Measurements from ENCODE around the gene C3orf33. TPM values are rescaled to one million over a fixed set of nuclear protein-coding genes. Genes with fewer than 3 reads are reported as not detected.
A peak's percentile ranks its signal among the peaks of the same experiment; 100 is the strongest.

Gene C3orf33
- total and polyA plus RNA-seq, 2 of the 13 experiments (the other 11 are each of a cell fraction or from before 2014, with no cell fraction given), result 9.2 to 12.6 TPM

GRCh38 chr3:155757577-155757976 is 48.5 kb downstream of the C3orf33 start:
- Histone ChIP-seq H3K4me3 (replicated peaks in 1 of 3; ENCODE audit: insufficient read depth in 1 of 3, low read depth in 2 of 3, low read length in 3 of 3) (no peak overlapping the region), H3K4me1 (ENCODE audit: insufficient read depth, low read length) (no peaks in the 10 kb centered on the region), H3K27me3 (ENCODE audit: control insufficient read depth in 1 of 2, insufficient read depth in 2 of 2, low read length in 2 of 2) (no peaks in the 10 kb centered on the region), H3K36me3 (replicated peaks in 1 of 2; ENCODE audit: control insufficient read depth in 1 of 2, insufficient read depth in 2 of 2, low read length in 2 of 2) (no peaks in the 10 kb centered on the region; a peak in 1 of 5 replicates), H3K4me2 (ENCODE audit: low read depth, low read length) (no peak overlapping the region), H3K9me3 (ENCODE audit: low read length) (no peaks in the 10 kb centered on the region), H3K27ac (ENCODE audit: extremely low read length, insufficient read depth, low read length) (no peak overlapping the region), H2AFZ (ENCODE audit: low read length) (no peak overlapping the region), H4K20me1 (ENCODE audit: insufficient read depth, low read length) (no peaks in the 10 kb centered on the region), H3K79me2 (ENCODE audit: insufficient read depth, low read length) (no peaks in the 10 kb centered on the region), H3K9ac (ENCODE audit: insufficient read depth, low read depth, low read length) (no peak overlapping the region)
- no TSS peak for BruUV-seq (replicated peaks)
- ATAC-seq (no peak), DNase-seq (ENCODE audit: low spot score) (no peak), FAIRE-seq (no peak)
- in situ Hi-C loops (cut with HindIII; ENCODE audit: extremely low pct_ligation_motif_present, low pct_unique_long_range_greater_than_20kb) (no loop called here), intact Hi-C loops (cut with micrococcal nuclease; ENCODE audit: unreplicated experiment) (no loop called here)
- WGBS (ENCODE audit: low lambda C conversion rate), result 82% methylated on average over 7 of the region's 7 CpGs
- TF ChIP-seq MED13 (CRISPR knock-in tag; IDR thresholded peaks at IDR 0.05), result no peak
- TF ChIP-seq ZNF816 (CRISPR knock-in tag; IDR thresholded peaks at IDR 0.05; ENCODE audit: borderline replicate concordance), result no peak
- no peak for TF ChIP-seq LBX2 (CRISPR knock-in tag; IDR thresholded peaks at IDR 0.05; ENCODE audit: borderline replicate concordance)
- TF ChIP-seq SP5 (CRISPR knock-in tag; IDR thresholded peaks at IDR 0.05; ENCODE audit: borderline replicate concordance, low read depth), result no peak
- no peak for TF ChIP-seq RAD21 (CRISPR knock-in tag; IDR thresholded peaks at IDR 0.05)
- CTCF ChIA-PET (ENCODE audit: low intra/inter-chr PET ratio, low total read pairs), result no interaction called here
- POLR2A ChIA-PET, result interaction anchor here (0.7 kb wide), 1 partner anchor 9 kb away, joined by 3 read pairs; no protein-coding TSS in a partner anchor

GRCh38 chr3:155753038-155753639 is 52.9 kb downstream of the C3orf33 start:
- BruUV-seq (replicated peaks), result no TSS peak
- no peak overlapping the region for H3K9ac ChIP-seq (ENCODE audit: insufficient read depth, low read depth, low read length)
- peaks cover 19% of the 10 kb centered on the region for H3K4me1 ChIP-seq (ENCODE audit: insufficient read depth, low read length)
- no peaks in the 10 kb centered on the region for H3K36me3 ChIP-seq (replicated peaks in 1 of 2; ENCODE audit: control insufficient read depth in 1 of 2, insufficient read depth in 2 of 2, low read length in 2 of 2)
- ChIA-PET POLR2A (no interaction called here), CTCF (ENCODE audit: low intra/inter-chr PET ratio, low total read pairs) (interaction anchor here (0.8 kb wide), 1 partner anchor 107 kb away, joined by 4 read pairs; no protein-coding TSS in a partner anchor)
- no peaks in the 10 kb centered on the region for H3K9me3 ChIP-seq (ENCODE audit: low read length)
- no peak overlapping the region for H3K4me2 ChIP-seq (ENCODE audit: low read depth, low read length)
- TF ChIP-seq FOXA3 (CRISPR knock-in tag; IDR thresholded peaks at IDR 0.05) (peak; percentile 32; the same call in 1 of the 2 replicates), CTCF (CRISPR knock-in tag; IDR thresholded peaks at IDR 0.05) (peak; percentile 61), STAG1 (CRISPR knock-in tag; IDR thresholded peaks at IDR 0.05) (peak; percentile 64), ZNF34 (CRISPR knock-in tag; IDR thresholded peaks at IDR 0.05; ENCODE audit: borderline replicate concordance) (no peak)
- in situ Hi-C loops (cut with HindIII; ENCODE audit: extremely low pct_ligation_motif_present, low pct_unique_long_range_greater_than_20kb) (no loop called here), intact Hi-C loops (cut with micrococcal nuclease; ENCODE audit: unreplicated experiment) (no loop called here)
- no peaks in the 10 kb centered on the region for H3K79me2 ChIP-seq (ENCODE audit: insufficient read depth, low read length)
- H3K27ac ChIP-seq (ENCODE audit: extremely low read length, insufficient read depth, low read length), result no peak overlapping the region
- H4K20me1 ChIP-seq (ENCODE audit: insufficient read depth, low read length), result no peaks in the 10 kb centered on the region
- FAIRE-seq (no peak), DNase-seq (ENCODE audit: low spot score) (peak; percentile 39), ATAC-seq (0 out of 3 replicates have a peak, but pooled peaks have one; percentile 29)
- WGBS (ENCODE audit: low lambda C conversion rate), result 78% methylated on average over 11 of the region's 11 CpGs
- H3K27me3 ChIP-seq (ENCODE audit: control insufficient read depth in 1 of 2, insufficient read depth in 2 of 2, low read length in 2 of 2), result no peaks in the 10 kb centered on the region
- H2AFZ ChIP-seq (ENCODE audit: low read length), result no peak overlapping the region
- H3K4me3 ChIP-seq (replicated peaks in 1 of 3; ENCODE audit: insufficient read depth in 1 of 3, low read depth in 2 of 3, low read length in 3 of 3), result no peak overlapping the region

Measured in HepG2 (cell line).